Glomerular visceral epithelial cell (primary cell): ENCODE data around the gene HMCN2.
A peak's percentile ranks its signal among the peaks of the same experiment; 100 is the strongest.

Source experiments
- DNase-seq: peaks from one replicate; pipeline ENCODE4 v3.0.0-alpha.2; 2016; ENCODE audit errors: extremely low spot score

HMCN2 gene

DNA sequence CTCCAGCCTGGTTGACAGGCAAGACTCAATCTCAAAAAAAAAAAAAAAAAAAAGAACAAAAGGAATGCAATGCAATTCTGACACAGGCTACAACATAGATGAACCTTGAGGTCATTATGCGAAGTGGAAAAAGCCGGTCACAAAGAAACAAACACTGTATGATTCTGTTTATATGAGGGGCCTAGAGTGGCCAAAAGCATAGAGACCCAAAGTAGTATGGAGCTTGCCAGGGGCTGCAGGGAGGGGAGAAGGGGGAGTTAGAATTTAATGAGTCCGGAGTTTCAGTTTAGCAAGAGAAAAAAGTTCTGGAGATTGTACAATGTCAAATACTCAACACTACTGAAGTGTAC is 146.0 kb downstream of the HMCN2 start:
- no peak for DNase-seq

DNA sequence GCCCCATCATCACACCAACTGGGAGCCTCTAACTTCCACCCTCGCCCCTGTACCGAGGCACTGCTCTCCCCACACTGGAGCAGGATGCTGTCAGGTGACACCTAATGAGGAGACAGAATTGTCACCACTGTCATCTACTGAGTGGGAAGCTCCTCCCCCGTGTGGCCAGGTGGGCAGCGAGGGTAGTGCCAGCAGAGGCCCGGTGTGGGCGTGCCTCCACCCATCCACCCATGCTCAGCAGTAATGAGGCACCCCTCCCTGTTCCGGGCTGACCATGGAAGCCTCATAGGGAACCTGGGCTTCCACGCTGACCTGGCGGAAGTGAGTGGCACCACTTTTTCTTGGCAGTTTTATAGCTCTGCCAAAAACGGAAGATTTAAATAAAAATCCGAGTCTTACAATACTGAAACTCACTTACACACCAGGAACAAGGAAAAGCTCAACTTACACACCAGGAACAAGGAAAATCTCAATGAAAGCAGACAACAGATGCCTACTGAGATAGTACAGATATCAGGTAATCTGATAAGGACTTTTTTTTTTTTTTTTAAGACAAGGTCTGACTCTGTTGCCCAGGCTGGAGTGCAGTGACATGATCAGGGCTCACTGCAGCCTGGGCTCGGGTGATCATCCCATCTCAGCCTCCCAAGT is 148.6 kb downstream of the HMCN2 start:
- no peak for DNase-seq

DNA sequence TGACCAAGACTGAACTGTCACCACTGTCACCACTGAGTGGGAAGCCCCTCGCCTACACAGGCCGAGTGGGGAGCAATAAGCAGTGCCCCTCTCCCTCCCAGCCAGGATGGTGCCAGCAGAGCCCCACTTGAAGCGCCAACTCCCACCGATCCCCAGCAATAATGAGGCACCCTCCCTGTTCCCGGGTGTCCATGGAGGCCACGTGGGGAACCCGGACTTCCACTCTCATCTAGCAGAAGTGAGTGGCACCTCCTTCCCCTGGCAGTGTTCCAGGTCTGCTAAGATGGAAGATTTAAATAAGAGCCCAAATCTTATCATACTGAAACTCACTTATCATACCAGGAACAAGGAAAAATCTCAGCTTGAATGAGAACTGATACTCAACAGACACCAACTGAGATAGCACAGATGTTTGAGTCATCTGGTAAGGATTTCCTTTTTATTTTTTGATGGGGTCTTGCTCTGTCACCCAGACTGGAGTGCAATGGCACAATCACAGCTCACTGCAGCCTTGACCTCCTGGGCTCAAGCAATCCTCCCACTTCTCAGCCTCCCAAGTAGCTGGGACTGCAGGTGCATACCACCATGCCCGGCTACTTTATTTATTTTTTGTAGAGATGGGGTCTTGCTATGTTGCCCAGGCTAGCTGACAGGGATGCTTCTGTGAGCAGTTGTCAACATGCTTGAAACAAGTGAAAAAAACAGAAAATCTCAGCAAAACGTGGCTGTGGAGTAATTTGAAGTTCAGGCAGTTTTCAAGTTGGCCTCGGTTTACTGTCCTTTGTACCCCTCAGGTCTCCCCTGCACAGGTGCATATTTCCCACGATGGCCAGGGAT is 149.6 kb downstream of the HMCN2 start:
- no peak for DNase-seq

DNA sequence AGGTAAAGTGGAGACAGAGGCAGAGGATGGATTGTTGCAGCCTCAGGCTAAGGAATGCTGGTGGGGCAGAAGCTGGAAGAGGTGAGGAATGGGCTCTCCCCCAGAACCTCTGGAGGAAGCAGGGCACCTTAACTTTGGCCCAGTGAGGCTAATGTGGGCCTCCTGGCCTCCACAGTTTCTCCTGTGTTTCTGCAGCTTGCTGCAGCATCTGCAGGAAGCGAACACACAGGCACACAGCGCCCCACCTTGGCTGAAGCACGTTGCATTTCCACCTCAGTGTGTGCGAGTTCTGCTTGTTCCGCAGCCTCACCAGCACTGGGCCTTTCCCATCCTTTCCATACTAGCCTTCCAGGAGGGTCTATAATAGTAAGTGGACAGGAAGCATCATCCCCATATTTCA is 152.0 kb downstream of the HMCN2 start:
- no peak for DNase-seq

DNA sequence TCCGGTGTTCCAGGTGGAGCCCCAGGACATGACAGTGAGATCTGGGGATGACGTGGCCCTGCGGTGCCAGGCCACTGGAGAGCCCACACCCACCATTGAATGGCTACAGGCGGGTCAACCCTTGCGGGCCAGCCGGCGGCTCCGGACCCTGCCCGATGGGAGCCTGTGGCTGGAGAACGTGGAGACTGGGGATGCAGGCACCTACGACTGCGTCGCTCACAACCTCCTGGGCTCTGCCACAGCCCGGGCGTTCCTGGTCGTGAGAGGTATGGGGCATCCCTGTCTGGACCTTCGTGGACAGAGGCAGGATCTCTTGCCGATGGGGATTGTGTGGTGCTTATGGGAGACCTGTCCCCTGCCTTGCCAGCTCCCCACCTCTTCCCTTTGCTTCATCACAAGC is 153.2 kb downstream of the HMCN2 start:
- DNase-seq = no peak

DNA sequence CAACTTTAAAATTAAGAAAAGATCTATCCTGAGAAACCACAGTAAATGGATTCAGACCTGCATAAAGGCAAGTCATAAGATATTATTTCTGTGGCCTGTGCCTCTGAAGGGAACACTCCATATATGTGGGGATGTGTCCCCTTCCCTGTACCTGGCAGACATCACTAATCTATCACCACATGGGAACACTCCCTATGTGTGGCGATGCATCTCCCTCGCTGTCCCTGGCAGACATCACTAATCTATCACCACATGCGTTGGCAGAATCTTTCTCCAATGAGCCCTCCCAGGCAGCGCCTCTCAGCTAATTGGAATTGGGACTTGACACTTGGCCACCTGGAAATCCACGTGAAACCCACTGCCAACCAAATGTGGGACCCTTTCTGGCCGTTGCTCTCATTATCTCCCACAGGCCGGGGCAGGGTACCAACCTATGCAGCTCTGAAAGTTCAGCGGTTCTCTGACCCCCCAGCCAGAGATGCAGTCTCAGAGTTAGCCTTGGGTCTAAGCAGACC is 154.0 kb downstream of the HMCN2 start:
- no peak for DNase-seq

DNA sequence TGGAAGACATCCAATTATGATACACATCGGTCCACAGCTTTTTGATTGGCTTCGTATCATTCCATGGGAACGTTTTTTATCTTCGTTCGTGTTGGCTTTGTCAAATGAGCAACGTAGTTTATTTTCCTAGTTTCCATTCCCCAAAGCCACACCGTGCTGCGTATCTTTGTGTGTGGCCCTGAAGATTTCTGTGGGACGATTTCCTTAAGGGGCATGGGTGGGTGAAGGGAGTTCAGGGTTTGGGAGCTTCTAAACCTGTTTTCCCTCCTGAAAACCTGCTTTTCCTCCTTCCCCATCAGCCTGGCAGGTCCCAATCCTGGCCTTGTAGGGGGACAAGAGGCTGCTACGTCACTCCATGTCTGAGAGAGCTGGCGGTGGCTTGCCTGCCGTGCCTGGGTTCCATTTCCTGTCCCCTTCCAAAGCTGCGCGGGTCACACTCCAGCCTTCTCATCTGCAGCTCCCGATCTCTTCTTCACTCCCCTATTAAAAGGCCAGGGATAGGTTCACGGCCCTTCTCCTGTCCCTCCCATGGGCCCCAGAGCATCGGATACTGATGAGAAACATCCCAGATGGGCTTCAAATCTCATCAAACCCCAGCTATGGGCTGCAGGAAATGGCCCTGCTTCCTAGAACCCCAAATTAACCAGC is 155.7 kb downstream of the HMCN2 start:
- DNase-seq = no peak

DNA sequence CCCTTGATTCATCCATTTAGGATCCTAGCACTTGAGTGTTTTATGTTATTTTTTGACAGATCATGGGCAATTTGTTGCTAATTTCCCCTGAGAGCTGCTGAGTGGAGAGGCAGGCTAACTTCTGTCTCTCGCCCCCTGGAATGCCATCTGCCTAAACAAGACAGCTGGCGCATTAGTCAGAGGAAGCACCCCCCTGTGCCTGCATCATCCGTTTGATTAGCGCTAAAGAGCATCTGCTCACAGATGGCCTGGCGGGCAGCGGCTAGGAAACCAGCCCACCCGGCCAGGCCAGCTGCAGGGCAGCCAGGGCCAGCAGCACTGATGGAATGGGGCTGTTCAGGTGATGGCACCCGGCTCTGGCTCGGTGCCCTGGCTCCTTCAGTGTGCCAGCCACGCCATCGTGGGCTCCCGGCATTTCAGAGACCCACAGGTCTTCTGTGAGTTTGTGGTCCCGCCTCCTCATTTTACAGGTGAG is 156.3 kb downstream of the HMCN2 start:
- no peak for DNase-seq

DNA sequence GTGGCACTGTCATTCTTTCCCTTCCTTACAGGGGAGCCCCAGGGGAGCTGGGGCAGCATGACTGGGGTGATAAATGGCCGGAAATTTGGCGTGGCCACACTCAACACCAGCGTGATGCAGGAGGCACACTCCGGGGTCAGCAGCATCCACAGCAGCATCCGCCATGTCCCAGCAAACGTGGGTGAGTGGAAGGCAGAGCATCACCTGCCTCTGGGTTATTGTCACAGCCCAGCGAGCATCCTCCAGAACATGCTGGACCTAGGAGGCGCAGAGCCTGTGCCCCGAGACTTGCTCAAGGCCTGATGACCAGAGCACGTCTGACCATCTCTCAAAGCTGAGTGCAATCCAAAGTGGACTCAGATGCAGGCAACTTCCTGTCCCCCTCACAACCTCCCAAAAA is 157.0 kb downstream of the HMCN2 start:
- DNase-seq = no peak

DNA sequence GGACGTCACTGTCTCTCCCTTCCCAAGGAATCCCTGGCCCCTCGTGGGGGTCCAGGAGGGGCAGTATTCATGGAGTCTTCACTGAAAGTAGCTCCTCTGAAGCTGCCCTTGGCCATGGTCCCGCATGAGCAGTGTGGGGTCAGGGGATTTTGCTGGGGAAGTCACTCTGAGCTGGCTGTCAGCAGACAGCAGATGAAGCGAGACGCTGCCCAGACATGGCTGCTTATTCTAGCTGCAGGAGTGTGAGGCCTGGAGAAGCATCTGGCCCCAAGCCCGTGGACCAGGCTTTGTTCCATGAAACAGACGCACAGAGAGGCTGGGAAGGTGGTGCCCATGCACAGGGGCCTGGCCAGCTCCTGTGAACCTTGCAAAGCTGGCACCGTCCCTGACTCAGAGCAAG is 157.7 kb downstream of the HMCN2 start:
- no peak for DNase-seq

DNA sequence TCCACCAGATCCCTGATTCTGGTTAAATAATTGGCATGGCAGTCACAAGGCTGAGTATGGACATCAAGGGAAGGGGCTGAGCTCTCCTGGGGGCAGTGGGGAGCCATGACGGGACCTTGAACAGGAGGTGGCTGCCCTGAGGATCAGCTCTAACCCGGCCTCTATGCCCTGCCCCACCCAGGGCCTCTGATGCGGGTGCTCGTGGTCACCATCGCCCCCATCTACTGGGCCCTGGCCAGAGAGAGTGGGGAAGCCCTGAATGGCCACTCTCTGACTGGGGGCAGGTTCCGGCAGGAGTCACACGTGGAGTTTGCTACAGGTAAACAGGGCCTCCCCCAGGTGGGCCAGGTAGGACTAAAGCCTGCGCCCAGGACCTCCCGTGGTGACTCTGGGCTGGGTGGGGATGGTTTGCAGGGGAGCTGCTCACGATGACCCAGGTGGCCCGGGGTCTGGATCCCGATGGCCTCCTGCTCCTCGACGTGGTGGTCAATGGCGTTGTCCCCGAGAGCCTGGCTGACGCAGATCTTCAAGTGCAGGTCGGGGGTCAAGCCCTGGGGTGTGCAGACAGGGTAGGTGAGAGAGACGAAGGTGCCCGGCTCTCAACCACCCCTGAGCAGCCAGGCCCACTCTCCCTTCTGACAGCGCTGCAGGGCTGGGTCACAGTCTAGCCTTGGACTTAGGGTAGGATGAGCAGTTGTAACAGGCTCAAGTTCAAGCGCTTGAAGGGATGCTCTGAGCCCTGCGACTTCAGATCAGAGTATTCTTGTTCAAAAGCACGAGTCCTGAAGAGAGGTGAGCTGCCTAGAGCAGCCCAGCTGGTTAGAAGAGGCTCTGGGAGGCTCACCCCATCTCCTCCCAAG is 159.3 kb downstream of the HMCN2 start:
- no peak for DNase-seq

DNA sequence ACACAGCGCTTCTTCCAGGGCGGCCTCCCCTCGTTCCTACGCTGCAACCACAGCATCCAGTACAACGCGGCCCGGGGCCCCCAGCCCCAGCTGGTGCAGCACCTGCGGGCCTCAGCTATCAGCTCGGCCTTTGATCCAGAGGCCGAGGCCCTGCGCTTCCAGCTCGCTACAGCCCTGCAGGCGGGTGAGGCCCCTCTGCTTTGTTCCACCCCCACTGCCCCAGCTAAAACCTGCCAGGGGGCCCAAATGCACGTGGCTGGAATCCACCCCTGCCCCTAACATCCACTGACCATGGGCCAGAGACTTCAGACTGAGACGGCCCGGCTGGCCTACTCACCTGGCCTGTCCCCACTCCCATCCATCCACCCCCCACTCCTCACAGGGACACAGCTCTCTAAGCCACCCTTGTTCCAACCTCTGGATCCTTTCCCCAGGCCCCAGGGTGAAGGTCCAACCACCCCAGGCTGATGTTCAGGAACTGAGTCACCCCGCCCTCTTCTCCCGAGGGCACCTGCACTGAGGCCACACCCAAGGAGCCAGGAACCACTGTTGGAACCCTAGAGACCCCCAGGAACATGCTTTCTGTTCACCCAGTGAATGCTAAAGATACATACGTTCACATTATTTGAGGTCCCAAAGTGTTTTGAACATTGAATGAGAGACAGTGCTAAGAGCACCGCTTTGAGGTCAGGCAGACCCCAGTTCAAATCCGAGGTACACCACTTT is 160.3 kb downstream of the HMCN2 start:
- no peak for DNase-seq

DNA sequence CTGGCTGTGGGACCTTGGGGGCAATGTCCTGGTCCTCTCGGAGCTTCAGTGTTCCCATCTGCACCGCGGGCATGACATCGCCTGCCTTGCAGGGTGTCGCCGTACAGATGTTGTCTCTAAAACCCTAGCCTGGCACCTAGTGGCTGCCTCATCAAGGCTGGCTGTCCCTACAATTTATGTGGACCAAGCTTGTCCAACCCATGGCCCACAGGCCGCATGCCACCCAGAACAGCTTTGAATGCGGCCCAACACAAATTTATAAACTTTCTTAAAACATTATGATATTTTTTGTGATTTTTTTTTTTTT is 160.9 kb downstream of the HMCN2 start:
- no peak for DNase-seq

DNA sequence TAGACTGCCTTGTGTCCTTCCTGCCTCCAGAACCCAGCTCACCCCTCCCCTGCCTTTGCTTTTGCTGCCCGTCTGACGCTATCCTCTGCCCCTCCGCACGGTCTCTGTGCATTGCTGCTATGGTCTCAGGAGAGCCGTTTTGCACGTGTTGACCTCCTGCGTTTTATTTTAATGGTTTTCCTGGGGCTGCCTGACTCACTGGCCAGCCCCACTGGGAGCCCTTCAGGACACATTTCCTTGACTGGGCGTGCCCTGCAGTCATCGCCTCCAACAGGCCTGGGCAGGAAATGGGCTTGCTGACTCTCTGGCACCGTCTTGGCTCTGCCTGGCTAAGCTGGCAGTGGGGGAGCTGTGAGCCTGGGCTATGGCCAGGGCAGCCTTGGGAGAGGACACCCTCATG is 161.3 kb downstream of the HMCN2 start:
- peak; percentile 53 for DNase-seq

DNA sequence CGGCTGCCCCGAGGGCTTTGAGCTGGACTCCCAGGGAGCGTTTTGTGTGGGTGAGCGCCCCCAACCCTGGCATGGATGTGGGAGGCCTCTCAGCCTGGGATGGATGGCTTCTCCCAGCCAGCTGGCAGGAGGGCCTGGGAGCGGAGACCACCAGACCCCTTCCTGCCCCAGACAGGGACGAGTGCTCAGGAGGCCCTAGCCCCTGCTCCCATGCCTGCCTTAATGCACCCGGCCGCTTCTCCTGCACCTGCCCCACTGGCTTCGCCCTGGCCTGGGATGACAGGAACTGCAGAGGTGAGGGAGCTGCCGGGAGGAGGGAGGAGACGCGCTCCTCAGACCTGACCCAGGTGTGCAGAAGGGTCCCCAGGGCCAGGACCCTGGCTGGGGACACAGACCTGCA is 161.8 kb downstream of the HMCN2 start:
- DNase-seq = no peak

DNA sequence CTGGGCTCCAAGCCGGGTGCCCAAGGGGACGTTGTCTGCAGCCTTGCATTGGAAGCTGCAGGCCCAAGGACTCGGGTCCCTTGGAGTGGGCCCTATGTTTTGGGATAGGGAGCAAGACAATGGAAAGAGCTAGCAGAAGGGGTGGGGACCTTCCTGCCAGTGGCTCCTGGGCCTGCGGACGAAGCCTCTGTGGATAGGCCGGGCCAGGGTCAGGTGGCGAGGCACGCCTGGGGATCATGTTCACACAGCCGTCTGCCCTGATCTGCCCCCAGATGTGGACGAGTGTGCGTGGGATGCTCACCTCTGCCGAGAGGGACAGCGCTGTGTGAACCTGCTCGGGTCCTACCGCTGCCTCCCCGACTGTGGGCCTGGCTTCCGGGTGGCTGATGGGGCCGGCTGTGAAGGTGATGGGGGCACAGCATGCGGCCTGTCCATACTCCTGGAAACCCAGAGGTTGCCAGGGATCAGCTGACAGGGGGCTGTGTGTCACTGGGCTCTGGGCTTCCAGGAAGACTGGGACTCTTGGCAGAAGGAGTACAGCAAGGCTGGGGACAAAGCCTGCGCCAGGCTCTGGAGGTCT is 162.6 kb downstream of the HMCN2 start:
- DNase-seq = no peak

DNA sequence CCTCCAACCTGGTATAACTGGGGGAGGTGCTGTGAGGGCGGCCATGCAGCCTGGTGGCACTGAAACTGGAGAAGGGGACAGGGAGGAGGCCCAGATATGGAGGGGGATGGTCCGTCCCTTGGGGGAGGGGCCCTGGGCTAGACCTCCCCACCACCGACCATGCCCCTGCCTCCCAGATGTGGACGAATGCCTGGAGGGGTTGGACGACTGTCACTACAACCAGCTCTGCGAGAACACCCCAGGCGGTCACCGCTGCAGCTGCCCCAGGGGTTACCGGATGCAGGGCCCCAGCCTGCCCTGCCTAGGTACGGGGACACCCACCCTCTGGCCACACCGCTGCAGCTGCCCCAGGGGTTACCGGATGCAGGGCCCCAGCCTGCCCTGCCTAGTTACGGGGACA is 163.8 kb downstream of the HMCN2 start:
- DNase-seq = no peak

DNA sequence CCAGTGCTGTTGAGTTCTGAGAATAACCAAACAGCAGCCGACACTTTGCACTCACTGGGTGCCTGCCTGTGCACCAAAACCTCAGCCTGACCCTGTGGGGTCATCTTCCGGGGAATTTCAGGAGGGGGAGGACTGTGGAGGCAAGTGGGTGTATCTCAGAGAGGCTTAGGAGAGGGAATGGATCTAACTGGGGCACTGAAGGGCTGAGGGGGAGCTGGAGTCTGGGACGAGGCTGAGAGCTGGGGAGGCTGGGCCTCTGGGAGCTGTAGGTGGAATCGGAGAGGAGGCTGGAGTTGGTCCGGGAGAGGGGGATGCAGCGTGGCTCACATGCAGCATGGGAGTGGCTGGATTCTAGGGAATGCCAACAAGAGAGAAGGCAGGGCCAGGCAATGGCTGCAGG is 164.3 kb downstream of the HMCN2 start:
- DNase-seq = no peak

DNA sequence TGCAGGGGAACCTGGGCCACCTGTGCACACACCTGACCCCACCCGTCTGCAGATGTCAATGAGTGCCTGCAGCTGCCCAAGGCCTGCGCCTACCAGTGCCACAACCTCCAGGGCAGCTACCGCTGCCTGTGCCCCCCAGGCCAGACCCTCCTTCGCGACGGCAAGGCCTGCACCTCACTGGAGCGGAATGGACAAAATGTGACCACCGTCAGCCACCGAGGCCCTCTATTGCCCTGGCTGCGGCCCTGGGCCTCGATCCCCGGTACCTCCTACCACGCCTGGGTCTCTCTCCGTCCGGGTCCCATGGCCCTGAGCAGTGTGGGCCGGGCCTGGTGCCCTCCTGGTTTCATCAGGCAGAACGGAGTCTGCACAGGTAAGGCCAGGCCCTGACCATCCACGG is 164.7 kb downstream of the HMCN2 start:
- DNase-seq = no peak

DNA sequence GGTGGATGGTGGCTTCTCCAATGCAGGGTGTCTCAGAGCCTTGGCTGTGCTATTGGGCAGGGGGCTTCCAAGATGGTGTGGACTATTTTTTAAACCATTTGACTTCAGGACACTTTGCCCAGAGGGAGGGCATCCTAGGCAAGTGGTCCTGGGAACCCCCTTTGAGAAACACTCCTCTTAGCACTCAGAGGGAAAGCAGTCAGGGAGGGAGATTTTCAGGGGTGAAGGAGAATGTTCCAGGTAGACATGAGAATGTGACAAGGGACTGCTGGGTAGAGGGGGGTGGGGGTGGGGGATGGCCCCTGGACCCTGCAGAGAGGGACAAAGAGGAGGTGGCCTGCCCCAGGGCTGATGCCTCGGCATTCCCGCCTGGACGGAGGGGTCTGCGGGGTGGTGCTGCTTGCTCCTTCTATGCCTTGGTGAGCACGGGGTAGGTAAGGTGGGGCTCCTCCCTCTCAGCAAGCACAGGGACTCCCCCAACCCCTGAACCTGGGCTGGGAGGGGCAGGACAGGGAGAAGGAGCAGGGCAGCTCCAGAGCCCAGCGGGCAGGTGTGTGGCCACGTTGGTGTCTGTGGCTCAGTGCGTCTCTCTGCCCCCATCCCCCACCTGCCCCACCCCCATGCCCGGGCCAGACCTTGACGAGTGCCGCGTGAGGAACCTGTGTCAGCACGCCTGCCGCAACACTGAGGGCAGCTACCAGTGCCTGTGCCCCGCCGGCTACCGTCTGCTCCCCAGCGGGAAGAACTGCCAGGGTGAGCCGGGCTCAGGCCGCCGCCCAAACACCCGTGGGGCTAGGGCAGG is 165.4 kb downstream of the HMCN2 start:
- DNase-seq = no peak
